IPS-18a (cell line): Measurements from ENCODE around the gene DCP1B.

ENCODE experiments used
- H3K27ac ChIP-seq: one replicate; pipeline ENCODE4 v1.5.1; 2013; ENCODE audit warnings: low read length
- H3K27me3 ChIP-seq: one replicate; pipeline ENCODE4 v1.6.1; 2013; ENCODE audit warnings: mild to moderate bottlenecking, low read length; ENCODE audit not compliant: control insufficient read depth, insufficient read depth
- H3K36me3 ChIP-seq: one replicate; pipeline ENCODE4 v1.6.1; 2013; ENCODE audit warnings: low read depth, low read length; ENCODE audit not compliant: control insufficient read depth
- H3K4me1 ChIP-seq: one replicate; pipeline ENCODE4 v1.6.1; 2013; ENCODE audit warnings: low read depth, low read length; ENCODE audit not compliant: control insufficient read depth
- H3K4me3 ChIP-seq: one replicate; pipeline ENCODE4 v1.5.1; 2013; ENCODE audit warnings: low read length
- H3K9ac ChIP-seq: one replicate; pipeline ENCODE4 v1.6.1; 2013; ENCODE audit warnings: mild to moderate bottlenecking, low read length, moderate library complexity
- H3K9me3 ChIP-seq: one replicate; pipeline ENCODE4 v1.6.1; 2013; ENCODE audit warnings: low read depth, low read length; ENCODE audit not compliant: control insufficient read depth

DCP1B gene

GRCh38 chr12:1929985-1930802 lies 74.1 kb downstream of the DCP1B start:
- H3K27me3 ChIP-seq, result no peaks in the 10 kb centered on the region
- no peaks in the 10 kb centered on the region for H3K36me3 ChIP-seq
- H3K4me3 ChIP-seq, result no peak overlapping the region
- no peak overlapping the region for H3K9ac ChIP-seq
- H3K4me1 ChIP-seq, result no peaks in the 10 kb centered on the region
- no peak overlapping the region for H3K27ac ChIP-seq
- no peaks in the 10 kb centered on the region for H3K9me3 ChIP-seq

- Histone ChIP-seq H3K4me1 (no peaks in the 10 kb centered on the region), H3K27me3 (no peaks in the 10 kb centered on the region), H3K27ac (no peak overlapping the region), H3K4me3 (no peak overlapping the region), H3K9me3 (no peaks in the 10 kb centered on the region), H3K9ac (no peak overlapping the region), H3K36me3 (no peaks in the 10 kb centered on the region)
Observed at GRCh38 chr12:1929241-1929984, 74.8 kb downstream of the DCP1B start.

- no peak overlapping the region for H3K27ac ChIP-seq
- H3K9me3 ChIP-seq, result no peaks in the 10 kb centered on the region
- no peaks in the 10 kb centered on the region for H3K4me1 ChIP-seq
- H3K9ac ChIP-seq, result no peak overlapping the region
- H3K36me3 ChIP-seq, result no peaks in the 10 kb centered on the region
- no peak overlapping the region for H3K4me3 ChIP-seq
- no peaks in the 10 kb centered on the region for H3K27me3 ChIP-seq
Observed at GRCh38 chr12:1928439-1929121, 75.7 kb downstream of the DCP1B start.

GRCh38 chr12:1927751-1928351 lies 76.4 kb downstream of the DCP1B start:
- H3K27ac ChIP-seq, result no peak overlapping the region
- H3K9me3 ChIP-seq, result no peaks in the 10 kb centered on the region
- no peak overlapping the region for H3K9ac ChIP-seq
- no peak overlapping the region for H3K4me3 ChIP-seq
- H3K36me3 ChIP-seq, result no peaks in the 10 kb centered on the region
- no peaks in the 10 kb centered on the region for H3K27me3 ChIP-seq
- no peaks in the 10 kb centered on the region for H3K4me1 ChIP-seq

GRCh38 chr12:1927051-1927680 lies 77.1 kb downstream of the DCP1B start:
- no peak overlapping the region for H3K9ac ChIP-seq
- no peaks in the 10 kb centered on the region for H3K27me3 ChIP-seq
- H3K36me3 ChIP-seq, result no peaks in the 10 kb centered on the region
- no peak overlapping the region for H3K4me3 ChIP-seq
- no peak overlapping the region for H3K27ac ChIP-seq
- H3K9me3 ChIP-seq, result no peaks in the 10 kb centered on the region
- H3K4me1 ChIP-seq, result no peaks in the 10 kb centered on the region

DNA sequence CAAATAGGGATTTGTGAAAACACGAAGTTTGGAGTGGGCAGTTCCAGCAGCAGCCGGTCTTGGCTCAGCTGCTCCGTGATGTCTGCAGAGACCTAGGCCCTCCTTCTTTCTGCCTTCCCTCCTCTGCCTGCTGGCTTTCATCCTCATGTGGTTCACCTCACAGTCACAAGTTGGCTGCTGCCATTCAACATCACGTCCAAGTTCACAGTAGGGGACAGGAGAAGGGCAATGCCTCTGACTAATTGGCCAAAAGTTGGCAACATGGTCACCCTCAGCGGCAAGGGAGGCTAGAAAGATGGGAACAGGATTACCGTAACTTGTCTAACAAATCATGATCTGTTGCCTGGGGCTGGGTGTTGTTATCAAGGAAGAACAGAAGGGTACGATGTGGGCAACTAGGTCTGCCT lies 78.0 kb downstream of the DCP1B start:
- no peaks in the 10 kb centered on the region for H3K27me3 ChIP-seq
- H3K4me3 ChIP-seq, result no peak overlapping the region
- no peak overlapping the region for H3K9ac ChIP-seq
- H3K4me1 ChIP-seq, result no peaks in the 10 kb centered on the region
- no peaks in the 10 kb centered on the region for H3K9me3 ChIP-seq
- H3K27ac ChIP-seq, result no peak overlapping the region
- H3K36me3 ChIP-seq, result no peaks in the 10 kb centered on the region

- no peaks in the 10 kb centered on the region for H3K4me1 ChIP-seq
- no peaks in the 10 kb centered on the region for H3K9me3 ChIP-seq
- H3K27me3 ChIP-seq, result no peaks in the 10 kb centered on the region
- no peaks in the 10 kb centered on the region for H3K36me3 ChIP-seq
- no peak overlapping the region for H3K27ac ChIP-seq
- H3K4me3 ChIP-seq, result no peak overlapping the region
- H3K9ac ChIP-seq, result no peak overlapping the region
Observed at GRCh38 chr12:1925684-1926006, 78.6 kb downstream of the DCP1B start.

GRCh38 chr12:1924996-1925683 lies 79.1 kb downstream of the DCP1B start:
- no peak overlapping the region for H3K4me3 ChIP-seq
- no peaks in the 10 kb centered on the region for H3K9me3 ChIP-seq
- no peaks in the 10 kb centered on the region for H3K4me1 ChIP-seq
- H3K27ac ChIP-seq, result no peak overlapping the region
- no peaks in the 10 kb centered on the region for H3K36me3 ChIP-seq
- H3K9ac ChIP-seq, result no peak overlapping the region
- H3K27me3 ChIP-seq, result no peaks in the 10 kb centered on the region

DNA sequence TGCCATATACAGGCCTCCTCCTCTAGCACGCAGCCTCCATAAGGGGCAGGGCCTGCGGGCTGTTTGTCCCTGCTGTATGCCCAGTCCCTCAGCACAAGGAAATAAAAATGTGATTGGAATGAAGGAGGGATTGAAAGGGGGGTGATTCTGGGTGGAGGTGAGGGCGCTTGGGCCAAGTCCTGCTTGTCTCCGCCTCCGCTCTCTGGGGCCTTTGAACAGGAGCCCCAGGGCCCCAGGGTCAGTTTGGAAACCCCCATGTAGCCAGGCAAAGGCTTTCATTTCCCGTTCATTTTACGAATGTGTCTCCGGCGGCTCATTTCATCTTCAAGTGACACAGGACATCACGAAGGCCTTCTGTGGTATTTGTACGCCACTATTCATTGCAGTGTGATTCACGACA lies 81.3 kb downstream of the DCP1B start:
- no peak overlapping the region for H3K27ac ChIP-seq
- H3K4me1 ChIP-seq, result no peaks in the 10 kb centered on the region
- no peak overlapping the region for H3K9ac ChIP-seq
- no peaks in the 10 kb centered on the region for H3K36me3 ChIP-seq
- H3K9me3 ChIP-seq, result no peaks in the 10 kb centered on the region
- no peaks in the 10 kb centered on the region for H3K27me3 ChIP-seq
- H3K4me3 ChIP-seq, result no peak overlapping the region

GRCh38 chr12:1922075-1922709 lies 82.1 kb downstream of the DCP1B start:
- Histone ChIP-seq H3K27ac (no peak overlapping the region), H3K4me1 (no peaks in the 10 kb centered on the region), H3K27me3 (no peaks in the 10 kb centered on the region), H3K9ac (no peak overlapping the region), H3K9me3 (no peaks in the 10 kb centered on the region), H3K4me3 (no peak overlapping the region), H3K36me3 (no peaks in the 10 kb centered on the region)
